HepG2 (cell line): ENCODE measurements around the gene TERC.

ENCODE experiments used
- EZH2 ChIP-seq: conservative IDR thresholded peaks from 2 replicates; pipeline ENCODE4 v1.6.1; 2012; ENCODE audit warnings: mild to moderate bottlenecking, low read depth, low read length, moderate library complexity
- GABPA ChIP-seq, 2 experiments: IDR thresholded peaks; 2 replicates each; pipeline ENCODE4 v1.6.1; 2011 to 2016; ENCODE audit warnings: low read depth in 2 of 2, low read length in 1 of 2, missing biosample characterization in 1 of 2, missing genetic modification characterization in 1 of 2
- KDM4B ChIP-seq: sonication (generic); formaldehyde crosslinking; IDR thresholded peaks from 2 replicates; pipeline ENCODE4 v1.4.0; 2020; ENCODE audit warnings: missing genetic modification reagents
- KMT2A ChIP-seq: sonication (generic); formaldehyde crosslinking; IDR thresholded peaks from 2 replicates; pipeline ENCODE4 v1.4.0; 2020; ENCODE audit warnings: missing genetic modification reagents
- MAX ChIP-seq: IDR thresholded peaks from 2 replicates; pipeline ENCODE4 v1.6.1; 2012; ENCODE audit warnings: inconsistent platforms
- POLR2AphosphoS5 ChIP-seq: IDR thresholded peaks from 2 replicates; pipeline ENCODE4 v1.6.1; 2012; ENCODE audit warnings: low read depth, low read length
- PRDM10 ChIP-seq: sonication (generic); formaldehyde crosslinking; IDR thresholded peaks from 2 replicates; pipeline ENCODE4 v1.4.0; 2020; ENCODE audit warnings: low read depth, missing genetic modification reagents
- RBAK ChIP-seq: sonication (generic); formaldehyde crosslinking; IDR thresholded peaks from 2 replicates; pipeline ENCODE4 v1.5.1; 2020; ENCODE audit warnings: mild to moderate bottlenecking, missing genetic modification reagents
- RFX3 ChIP-seq: IDR thresholded peaks from 2 replicates; pipeline ENCODE4 v1.6.1; 2016; ENCODE audit warnings: missing biosample characterization, missing genetic modification reagents
- TAF1 ChIP-seq: sonication (generic); formaldehyde crosslinking; IDR thresholded peaks from 2 replicates; pipeline ENCODE4 v1.4.0; 2020; ENCODE audit warnings: missing genetic modification reagents
- ZBTB26 ChIP-seq: IDR thresholded peaks from 2 replicates; pipeline ENCODE4 v1.6.1; 2016; ENCODE audit warnings: missing compliant biosample characterization, missing genetic modification reagents, borderline replicate concordance
- ZNF737 ChIP-seq: sonication (generic); formaldehyde crosslinking; IDR thresholded peaks from 2 replicates; pipeline ENCODE4 v1.5.0; 2020; ENCODE audit warnings: missing genetic modification reagents, mild to moderate bottlenecking, borderline replicate concordance
- ZZZ3 ChIP-seq: sonication (generic); formaldehyde crosslinking; IDR thresholded peaks from 2 replicates; pipeline ENCODE4 v1.4.0; 2020; ENCODE audit warnings: missing genetic modification reagents, mild to moderate bottlenecking, borderline replicate concordance

GRCh38 chr3:169758359-169758994 lies 6.4 kb downstream of the TERC start:
- TF ChIP-seq TAF1 (CRISPR knock-in tag) = no peak
- TF ChIP-seq ZNF737 (CRISPR knock-in tag) = no peak
- TF ChIP-seq RBAK (CRISPR knock-in tag) = no peak
- TF ChIP-seq ZBTB26 = no peak
- no peak for TF ChIP-seq RFX3 (CRISPR knock-in tag)
- TF ChIP-seq ZZZ3 (CRISPR knock-in tag) = no peak
- TF ChIP-seq KDM4B (CRISPR knock-in tag) = no peak
- TF ChIP-seq PRDM10 = no peak
- no peak for TF ChIP-seq KMT2A
- TF ChIP-seq GABPA (IDR thresholded peaks at IDR 0.05; ENCODE audit: low read depth, low read length) = no peak
- TF ChIP-seq GABPA (CRISPR knock-in tag; IDR thresholded peaks at IDR 0.05; ENCODE audit: low read depth) = no peak
- no peak for TF ChIP-seq EZH2
- no peak for TF ChIP-seq MAX
- no peak for TF ChIP-seq POLR2AphosphoS5
